HG03095 (cell line): Measurements from ENCODE around the gene DNAH14.
"Not testable (repeated sequence)": the region's sequence is repeated elsewhere in the genome, so short reads cannot be mapped to it uniquely, and the experiment has no call there.

ENCODE experiments used
- ATAC-seq: cut with Tn5 transposase; IDR thresholded peaks from one replicate; pipeline ENCODE4 v1.9.1; 2021; ENCODE audit warnings: moderate library complexity; ENCODE audit not compliant: unreplicated experiment

Gene DNAH14

GRCh38 chr1:225335098-225335778 is 405.8 kb downstream of the DNAH14 start:
- ATAC-seq: not testable (repeated sequence)

DNA sequence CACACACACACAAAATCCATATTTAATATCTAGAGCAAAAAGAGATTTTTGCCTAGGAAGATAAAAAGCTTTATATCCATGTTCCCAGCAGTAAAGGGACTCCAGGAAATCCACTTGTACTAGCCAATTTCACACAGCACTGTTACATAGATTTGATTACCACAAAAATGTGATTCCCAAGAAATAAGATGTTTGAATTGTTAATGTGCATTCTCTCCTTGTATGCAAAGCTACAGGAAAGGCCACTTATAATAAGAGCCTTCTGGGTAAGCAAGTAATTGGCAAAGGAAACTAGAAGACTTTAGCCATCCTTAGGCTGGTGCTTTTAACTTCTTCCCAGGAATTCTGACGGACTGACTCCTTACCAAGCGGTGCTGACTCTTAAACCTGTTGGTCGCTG is 409.1 kb downstream of the DNAH14 start:
- ATAC-seq: no peak

GRCh38 chr1:225341642-225342041 is 412.2 kb downstream of the DNAH14 start:
- no peak for ATAC-seq

DNA sequence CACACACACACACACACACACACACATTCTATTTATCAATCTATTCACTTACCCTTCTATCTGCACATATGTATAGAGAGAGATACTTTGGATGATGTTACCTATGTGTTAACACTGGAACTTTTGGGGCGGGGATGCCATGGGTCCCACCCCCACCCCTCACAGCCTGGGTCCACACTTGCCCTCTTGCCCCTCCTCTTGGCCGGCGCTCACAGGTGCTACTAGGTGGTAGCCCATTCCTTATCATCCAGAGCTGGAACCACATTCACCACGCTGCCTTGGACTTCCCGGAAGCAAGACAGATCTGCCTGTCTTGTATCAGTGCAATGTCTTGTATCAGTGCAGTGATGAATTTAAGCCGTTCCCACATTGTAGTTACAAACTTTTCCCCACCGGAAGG is 413.2 kb downstream of the DNAH14 start:
- no peak for ATAC-seq

- no peak for ATAC-seq
These were observed 414.1 kb downstream of the DNAH14 start for GRCh38 chr1:225343618-225344017.

GRCh38 chr1:225347123-225347683 is 417.7 kb downstream of the DNAH14 start:
- no peak for ATAC-seq

DNA sequence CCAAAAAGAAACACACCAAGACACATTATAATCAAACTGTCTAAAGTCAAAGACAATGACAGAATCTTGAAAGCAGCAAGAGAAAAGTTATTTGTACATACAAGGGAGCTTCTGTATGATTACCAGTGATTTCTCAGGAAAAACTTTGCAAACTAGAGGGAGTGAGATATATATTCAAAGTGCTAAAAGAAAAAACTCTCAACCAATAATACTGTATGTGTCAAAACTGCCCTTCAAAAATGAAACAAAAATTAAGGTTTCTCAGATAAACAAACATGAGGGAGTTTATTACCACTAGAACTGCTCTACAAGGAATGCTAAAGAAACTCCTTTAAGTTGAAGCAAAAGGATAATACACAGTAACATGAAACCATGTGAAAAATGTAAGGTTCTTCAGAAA is 418.9 kb downstream of the DNAH14 start:
- no peak for ATAC-seq

DNA sequence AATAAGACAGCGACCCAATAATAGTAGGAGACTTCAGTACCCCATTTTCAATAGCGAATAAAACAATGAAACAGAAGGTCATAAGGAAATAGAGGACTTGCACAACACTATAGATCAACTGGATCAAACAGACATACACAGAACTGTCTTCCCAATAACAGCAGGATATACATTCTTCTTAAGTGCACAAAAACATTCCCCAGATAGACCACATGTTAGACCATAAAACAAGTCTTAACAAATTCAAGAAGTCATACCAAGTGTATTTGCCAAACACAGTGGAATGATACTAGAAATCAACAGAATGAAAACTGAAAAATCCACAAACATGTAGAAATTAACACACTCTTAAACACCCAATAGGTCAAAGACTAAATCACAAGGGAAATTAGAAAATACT is 420.4 kb downstream of the DNAH14 start:
- no peak for ATAC-seq

- ATAC-seq: no peak
These were observed 421.4 kb downstream of the DNAH14 start for GRCh38 chr1:225350872-225351271.

DNA sequence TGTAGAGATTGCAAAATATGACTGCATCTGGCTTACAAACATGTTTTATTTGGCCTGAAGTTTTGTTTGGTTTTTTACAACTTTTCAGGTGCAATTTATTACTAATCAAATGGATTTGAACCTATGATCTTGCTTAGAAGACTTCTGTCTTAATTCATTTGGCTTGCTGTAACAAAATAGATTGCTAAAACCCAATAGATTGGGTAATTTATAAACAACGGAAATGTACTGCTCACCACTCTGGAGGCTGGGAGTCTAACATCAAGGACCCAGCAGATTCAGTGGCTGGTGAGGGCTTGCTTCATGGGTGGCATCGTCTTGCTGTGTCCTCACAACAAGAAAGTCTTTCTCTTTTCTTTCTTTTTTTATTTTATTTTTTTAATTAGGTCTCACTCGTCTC is 425.4 kb downstream of the DNAH14 start:
- no peak for ATAC-seq

DNA sequence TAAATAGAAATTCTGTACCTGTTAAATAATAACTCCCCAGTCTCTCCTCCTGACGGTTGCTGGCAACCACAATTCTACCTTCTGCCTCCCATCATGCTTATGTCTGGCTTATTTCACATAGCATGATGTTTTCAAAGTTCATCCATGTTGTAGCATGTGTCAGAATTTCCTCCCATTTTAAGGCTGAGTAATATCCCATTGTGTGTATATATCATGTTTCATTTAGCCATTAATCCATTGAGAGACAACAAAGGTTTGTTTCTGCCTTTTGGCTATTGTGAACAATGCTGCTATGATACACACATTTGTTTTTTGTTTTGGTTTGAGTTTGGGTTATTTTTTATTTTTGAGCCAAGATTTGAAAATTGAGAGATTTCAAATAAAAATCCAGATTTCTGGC is 426.4 kb downstream of the DNAH14 start:
- ATAC-seq: no peak

- no peak for ATAC-seq
These were observed 430.6 kb downstream of the DNAH14 start for GRCh38 chr1:225360119-225360518.

GRCh38 chr1:225361176-225361575 is 431.7 kb downstream of the DNAH14 start:
- ATAC-seq: no peak

DNA sequence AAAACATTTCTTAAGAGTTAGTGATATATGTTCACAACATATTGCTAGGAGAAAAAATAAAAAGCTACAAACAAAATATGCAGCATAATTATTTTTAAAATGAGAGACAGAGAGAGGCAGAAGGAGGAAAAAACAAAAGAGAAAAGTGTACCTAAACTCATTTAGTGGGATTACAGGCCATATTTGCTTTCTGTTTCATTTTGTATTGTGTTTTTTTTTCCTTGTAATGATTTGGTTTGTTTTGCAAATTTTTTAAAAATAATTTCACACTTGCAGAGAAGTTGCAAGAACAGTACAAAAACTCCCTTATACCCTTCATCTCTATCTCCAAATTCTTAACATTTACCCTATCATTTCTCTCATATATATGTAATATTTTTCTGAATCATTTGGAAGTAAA is 433.3 kb downstream of the DNAH14 start:
- ATAC-seq: no peak

GRCh38 chr1:225364439-225364838 is 435.0 kb downstream of the DNAH14 start:
- ATAC-seq: no peak

GRCh38 chr1:225366018-225366417 is 436.5 kb downstream of the DNAH14 start:
- ATAC-seq: no peak

GRCh38 chr1:225366552-225366951 is 437.1 kb downstream of the DNAH14 start:
- ATAC-seq: no peak

DNA sequence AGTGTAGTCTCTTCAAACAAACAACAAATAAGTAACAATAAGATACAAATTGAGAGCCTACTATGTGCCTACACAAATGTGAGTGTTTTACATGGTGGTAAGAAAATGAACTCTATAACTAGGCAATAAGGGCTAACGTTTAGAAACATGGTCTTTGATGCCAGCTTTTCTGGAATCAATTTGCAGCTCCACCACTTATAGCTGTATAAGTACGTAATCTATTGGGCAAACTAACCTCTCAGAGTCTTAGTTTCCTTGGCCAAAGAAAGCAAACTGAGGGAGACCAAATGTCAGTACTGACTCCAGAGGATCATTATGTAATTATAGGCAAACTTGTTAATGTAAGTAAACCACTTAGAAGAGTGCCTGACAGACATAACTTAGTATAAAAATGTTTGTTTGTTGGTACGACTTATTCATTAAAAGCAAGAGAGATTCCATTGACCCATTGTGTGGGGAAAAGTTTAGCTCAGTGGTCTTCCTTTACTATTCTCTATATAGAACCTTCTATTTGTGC is 438.6 kb downstream of the DNAH14 start:
- ATAC-seq: no peak

- ATAC-seq: no peak
These were observed 442.0 kb downstream of the DNAH14 start for GRCh38 chr1:225371366-225372010.

- ATAC-seq: no peak
These were observed 443.7 kb downstream of the DNAH14 start for GRCh38 chr1:225373155-225373554.

DNA sequence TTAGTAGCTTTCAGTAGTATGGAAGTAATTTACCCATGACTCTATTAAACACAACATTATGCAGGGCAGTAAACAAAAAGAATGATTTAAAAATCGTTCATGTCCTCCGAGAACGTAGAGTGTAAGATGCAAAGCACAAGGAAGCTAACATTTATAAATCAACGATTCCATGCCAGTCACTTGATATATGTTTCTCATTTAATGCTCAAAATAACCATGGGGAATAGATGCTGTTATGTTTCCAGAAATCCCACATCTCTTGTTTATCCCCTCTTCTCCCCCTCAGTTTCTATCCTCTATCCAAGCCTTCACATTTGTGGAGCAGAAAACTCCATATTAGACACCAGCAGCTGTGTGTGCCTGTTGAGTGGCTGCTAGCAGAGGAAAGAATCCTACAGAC is 445.5 kb downstream of the DNAH14 start:
- no peak for ATAC-seq

GRCh38 chr1:225378880-225379279 is 449.4 kb downstream of the DNAH14 start:
- ATAC-seq: no peak
